B cell (primary cell): ENCODE measurements around the gene SLIT3.

Experiments
- EZH2 ChIP-seq: IDR thresholded peaks from 2 replicates; pipeline ENCODE4 v1.6.1; 2012; ENCODE audit warnings: borderline replicate concordance, low read depth, mild to moderate bottlenecking, moderate library complexity, low read length; ENCODE audit not compliant: insufficient read depth, poor library complexity, severe bottlenecking
- TF ChIP-seq, protein P1 (sequence below): fragments of 200-600 bp; IDR thresholded peaks from one replicate; pipeline ENCODE4 v1.8.0; 2022; ENCODE audit warnings: antibody characterized with exemption, mild to moderate bottlenecking

DNA sequence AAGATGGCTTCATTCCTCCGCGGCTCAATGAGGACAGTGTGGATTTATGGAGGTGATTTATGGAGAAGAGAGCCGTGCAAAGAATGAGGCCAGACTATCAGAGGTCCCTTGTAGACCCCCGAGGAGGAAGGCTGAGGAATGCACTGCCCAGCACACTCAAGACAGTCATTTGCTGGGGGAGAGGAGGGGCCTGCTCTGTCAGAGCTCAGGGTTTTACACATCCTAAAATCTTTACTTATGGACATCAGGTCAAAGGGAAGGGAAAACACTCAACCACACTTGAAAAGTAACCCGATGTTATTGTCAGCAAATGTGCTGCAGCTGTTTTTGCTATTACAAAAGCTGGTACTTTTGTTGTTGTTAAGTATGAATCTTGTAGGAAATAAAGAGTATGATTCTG, 289.5 kb downstream of the SLIT3 start:
- TF ChIP-seq, protein P1, sequence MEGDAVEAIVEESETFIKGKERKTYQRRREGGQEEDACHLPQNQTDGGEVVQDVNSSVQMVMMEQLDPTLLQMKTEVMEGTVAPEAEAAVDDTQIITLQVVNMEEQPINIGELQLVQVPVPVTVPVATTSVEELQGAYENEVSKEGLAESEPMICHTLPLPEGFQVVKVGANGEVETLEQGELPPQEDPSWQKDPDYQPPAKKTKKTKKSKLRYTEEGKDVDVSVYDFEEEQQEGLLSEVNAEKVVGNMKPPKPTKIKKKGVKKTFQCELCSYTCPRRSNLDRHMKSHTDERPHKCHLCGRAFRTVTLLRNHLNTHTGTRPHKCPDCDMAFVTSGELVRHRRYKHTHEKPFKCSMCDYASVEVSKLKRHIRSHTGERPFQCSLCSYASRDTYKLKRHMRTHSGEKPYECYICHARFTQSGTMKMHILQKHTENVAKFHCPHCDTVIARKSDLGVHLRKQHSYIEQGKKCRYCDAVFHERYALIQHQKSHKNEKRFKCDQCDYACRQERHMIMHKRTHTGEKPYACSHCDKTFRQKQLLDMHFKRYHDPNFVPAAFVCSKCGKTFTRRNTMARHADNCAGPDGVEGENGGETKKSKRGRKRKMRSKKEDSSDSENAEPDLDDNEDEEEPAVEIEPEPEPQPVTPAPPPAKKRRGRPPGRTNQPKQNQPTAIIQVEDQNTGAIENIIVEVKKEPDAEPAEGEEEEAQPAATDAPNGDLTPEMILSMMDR, result no peak
- no peak for TF ChIP-seq EZH2
